Measurements from ENCODE around the gene DONSON.

- no peak for TF ChIP-seq CTCF (IDR thresholded peaks at IDR 0.05)
- no peak for TF ChIP-seq POLR2AphosphoS5 (IDR thresholded peaks at IDR 0.05)
- no peak for TF ChIP-seq POLR2A (IDR thresholded peaks at IDR 0.05; ENCODE audit: low read depth)
- TF ChIP-seq EP300 (IDR thresholded peaks at IDR 0.05) = no peak
These were observed 16.1 kb downstream of the DONSON start for GRCh38 chr21:33572350-33572749.

Data from esophagus muscularis mucosa (tissue), 4 donors.